Measurements from ENCODE around the gene RGS11. TPM values are rescaled to one million over a fixed set of nuclear protein-coding genes. Genes with fewer than 3 reads are reported as not detected.
"Not testable (repeated sequence)": the region's sequence is repeated elsewhere in the genome, so short reads cannot be mapped to it uniquely, and the experiment has no call there.

Gene RGS11
- total RNA-seq, 1 experiment from 2014 or later = not detected

GRCh38 chr16:263182-263774 lies 12.5 kb downstream of the RGS11 start:
- no peak for DNase-seq (ENCODE audit: low read depth)

GRCh38 chr16:262121-262745 lies 13.5 kb downstream of the RGS11 start:
- no peak for DNase-seq (ENCODE audit: low read depth)

DNA sequence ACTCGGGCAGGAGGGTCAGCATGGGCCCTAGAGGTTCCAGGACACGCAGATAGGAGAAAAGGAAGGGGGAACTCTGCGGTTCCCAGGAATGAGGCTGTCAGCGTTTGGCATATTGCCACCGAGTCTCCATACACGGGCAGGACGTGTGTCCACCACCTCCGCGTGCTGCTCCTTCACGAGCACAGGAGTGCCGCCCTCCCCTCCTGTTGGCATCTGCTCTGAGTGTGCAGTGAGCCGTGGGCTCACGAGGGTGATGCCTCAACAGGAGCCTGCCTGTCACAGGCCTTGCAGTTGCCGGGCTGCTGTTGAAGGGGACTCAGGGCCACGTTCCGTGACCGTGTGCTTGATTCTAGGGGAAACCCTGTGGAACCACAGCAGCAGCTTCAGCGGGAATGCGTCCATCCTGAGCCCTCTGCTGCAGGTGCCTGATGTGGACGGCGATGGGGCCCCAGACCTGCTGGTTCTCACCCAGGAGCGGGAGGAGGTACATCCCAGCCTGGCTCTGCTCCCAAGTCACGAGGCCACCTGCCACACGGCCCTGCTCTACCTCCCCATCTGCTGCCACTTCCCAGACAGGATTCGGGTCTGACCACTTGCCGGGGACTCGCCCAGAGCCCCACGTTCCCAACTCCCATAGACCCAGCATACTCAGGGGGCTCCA lies 14.6 kb downstream of the RGS11 start:
- no peak for DNase-seq (ENCODE audit: low read depth)

GRCh38 chr16:260326-260725 lies 15.4 kb downstream of the RGS11 start:
- DNase-seq (ENCODE audit: low read depth) = no peak

DNA sequence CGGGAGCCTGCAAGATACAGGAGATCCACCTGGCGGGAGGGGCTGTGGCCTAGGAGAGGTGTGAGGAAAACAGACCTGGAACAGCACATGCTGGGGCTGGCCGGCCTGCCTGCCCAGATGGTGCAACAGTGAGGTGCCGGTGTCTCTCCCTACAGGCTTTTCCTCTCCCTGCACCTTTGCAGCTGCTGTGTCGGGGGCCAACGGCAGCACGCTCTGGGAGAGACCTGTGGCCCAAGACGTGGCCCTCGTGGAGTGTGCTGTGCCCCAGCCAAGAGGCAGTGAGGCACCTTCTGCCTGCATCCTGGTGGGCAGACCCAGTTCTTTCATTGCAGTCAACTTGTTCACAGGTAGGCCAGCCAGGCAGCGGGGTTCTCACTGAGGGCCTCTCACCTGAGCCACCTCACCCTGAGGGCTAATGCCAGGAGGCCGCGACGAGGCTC lies 15.9 kb downstream of the RGS11 start:
- no peak for DNase-seq (ENCODE audit: low read depth)

- DNase-seq (ENCODE audit: low read depth) = no peak
Observed at GRCh38 chr16:259226-259625, 16.5 kb downstream of the RGS11 start.

GRCh38 chr16:258091-258490 lies 17.7 kb downstream of the RGS11 start:
- not testable (repeated sequence) for DNase-seq (ENCODE audit: low read depth)

GRCh38 chr16:255183-255582 lies 20.6 kb downstream of the RGS11 start:
- no peak for DNase-seq (ENCODE audit: low read depth)

GRCh38 chr16:254461-254860 lies 21.3 kb downstream of the RGS11 start:
- no peak for DNase-seq (ENCODE audit: low read depth)

GRCh38 chr16:253833-254232 lies 21.9 kb downstream of the RGS11 start:
- DNase-seq (ENCODE audit: low read depth) = no peak

GRCh38 chr16:252366-253337 lies 23.1 kb downstream of the RGS11 start:
- no peak for DNase-seq (ENCODE audit: low read depth)

- no peak for DNase-seq (ENCODE audit: low read depth)
Observed at GRCh38 chr16:249431-249830, 26.3 kb downstream of the RGS11 start.

GRCh38 chr16:247027-247426 lies 28.7 kb downstream of the RGS11 start:
- DNase-seq (ENCODE audit: low read depth) = no peak

DNA sequence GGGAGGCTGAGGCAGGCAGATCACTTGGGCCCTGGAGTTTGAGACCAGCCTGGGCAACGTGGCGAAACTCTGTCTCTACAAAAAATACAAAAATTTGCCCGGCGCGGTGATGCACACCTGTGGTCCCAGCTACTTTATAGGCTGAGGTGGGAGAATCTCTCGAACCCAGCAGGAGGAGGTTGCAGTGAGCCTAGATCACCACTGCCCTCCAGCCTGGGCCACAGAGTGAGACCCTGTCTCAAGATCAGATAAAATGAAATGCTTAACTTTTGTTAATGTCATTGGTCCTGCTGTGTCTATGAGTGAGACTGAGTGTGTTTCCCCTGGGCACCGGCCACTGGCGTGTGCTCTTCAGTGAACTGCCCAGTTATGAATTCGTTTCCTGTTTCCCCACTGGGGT lies 30.6 kb downstream of the RGS11 start:
- DNase-seq (ENCODE audit: low read depth) = no peak

DNA sequence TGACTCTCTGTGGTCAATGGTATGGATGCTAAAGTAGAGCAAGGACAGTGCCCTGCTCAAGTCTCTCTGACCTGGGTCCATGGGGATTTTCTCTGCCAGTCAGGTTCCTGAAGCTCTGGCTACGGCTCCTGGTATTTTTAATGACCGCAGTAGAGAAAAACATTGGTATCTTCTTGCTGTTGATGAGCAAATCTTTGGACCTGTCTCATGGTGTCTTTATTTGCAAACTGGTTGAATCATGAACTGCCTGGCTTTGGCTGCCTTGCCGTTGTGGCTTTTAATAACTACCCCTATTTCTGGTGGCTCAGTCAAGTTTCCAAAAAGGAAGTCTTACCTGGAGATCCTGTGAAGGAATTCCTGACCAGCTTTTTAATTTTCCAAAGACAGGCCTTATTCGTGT lies 32.4 kb downstream of the RGS11 start:
- no peak for DNase-seq (ENCODE audit: low read depth)

DNA sequence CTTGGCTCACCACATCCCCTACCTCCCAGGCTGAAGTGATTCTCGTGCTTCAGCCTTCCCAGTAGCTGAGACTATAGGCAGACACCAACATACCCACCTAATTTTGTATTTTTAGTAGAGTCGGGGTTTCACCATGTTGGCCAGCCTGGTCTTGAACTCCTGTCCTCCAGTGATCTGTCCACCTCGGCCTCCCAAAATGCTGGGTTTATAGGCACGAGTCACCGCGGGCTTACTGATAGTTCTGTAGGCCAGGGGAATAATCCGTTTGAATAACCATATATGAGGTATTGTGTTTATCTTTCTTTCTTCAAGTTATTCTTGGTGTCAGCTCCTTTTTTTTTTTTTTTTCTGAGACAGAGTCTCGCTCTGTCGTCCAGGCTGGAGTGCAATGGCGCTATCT lies 33.5 kb downstream of the RGS11 start:
- DNase-seq (ENCODE audit: low read depth) = no peak

- DNase-seq (ENCODE audit: low read depth) = no peak
Observed at GRCh38 chr16:240559-240958, 35.2 kb downstream of the RGS11 start.

- DNase-seq (ENCODE audit: low read depth) = no peak
Observed at GRCh38 chr16:239948-240277, 35.8 kb downstream of the RGS11 start.

DNA sequence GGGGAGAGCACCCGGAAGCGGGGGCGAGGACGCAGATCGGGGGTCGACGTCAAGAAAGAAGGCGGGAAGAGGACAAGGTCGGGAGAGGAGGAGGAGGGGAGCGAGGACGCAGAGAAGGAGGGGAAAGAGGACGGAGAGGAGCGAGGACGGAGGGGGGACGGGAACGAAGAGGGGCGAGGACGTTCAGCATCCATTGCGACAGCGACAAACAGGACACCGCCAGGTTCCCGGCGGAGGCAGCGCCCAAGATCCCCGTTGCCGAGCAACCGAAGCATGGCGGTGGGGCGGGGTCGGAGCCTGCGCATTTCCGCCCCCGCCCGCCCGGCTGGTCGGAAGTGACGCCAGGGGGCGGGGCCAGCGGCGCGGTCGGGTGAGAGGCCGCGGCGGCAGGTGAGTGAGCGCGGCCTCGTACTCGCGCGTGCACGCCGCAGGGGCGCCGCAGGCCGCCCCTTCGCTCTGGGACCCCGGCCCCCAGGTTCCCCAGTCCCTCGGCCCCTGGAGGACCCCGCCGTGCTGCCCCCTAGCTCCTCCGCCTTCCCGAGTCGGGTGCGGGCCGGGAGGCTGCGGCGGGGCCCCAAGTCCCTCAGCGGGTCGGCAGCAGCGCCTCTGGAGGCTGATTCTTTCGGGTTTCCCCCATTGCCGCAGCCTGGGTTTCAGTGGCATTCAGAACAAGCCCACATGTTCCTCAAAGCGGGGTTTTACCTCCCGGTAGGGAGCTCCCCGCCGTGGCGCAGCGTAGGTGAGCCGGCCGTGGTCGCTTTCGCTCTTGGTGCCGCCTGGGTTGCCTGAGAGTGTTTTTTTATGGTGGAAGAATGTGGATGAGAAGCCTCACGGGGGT lies 41.1 kb downstream of the RGS11 start, which contains the start of gene FAM234A:
TSS of gene FAM234A (plus strand) at position 354 of the 838 bp plus-strand sequence. CDS start 19,593 bp downstream, outside the sequence.
- DNase-seq (ENCODE audit: low read depth) = peak; percentile 86

DNA sequence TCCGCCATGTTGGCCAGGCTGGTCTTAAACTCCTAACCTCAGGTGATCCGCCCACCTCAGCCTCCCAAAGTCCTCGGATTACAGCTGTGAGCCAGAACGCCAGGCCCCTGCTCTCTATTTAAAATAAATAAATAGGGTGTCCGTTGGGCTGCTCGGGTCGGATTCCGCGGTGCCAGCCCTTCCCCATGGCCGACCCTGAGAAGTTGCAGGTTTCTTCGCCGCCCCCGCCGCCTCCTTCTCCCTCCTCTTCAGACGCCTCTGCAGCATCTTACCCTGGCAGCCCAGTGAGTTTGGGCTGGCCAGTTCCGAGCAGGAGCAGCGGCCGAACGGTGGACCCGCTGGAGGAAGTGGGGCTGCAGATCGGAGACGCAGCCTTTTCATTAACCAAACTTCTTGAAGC lies 44.8 kb downstream of the RGS11 start:
- no peak for DNase-seq (ENCODE audit: low read depth)

DNA sequence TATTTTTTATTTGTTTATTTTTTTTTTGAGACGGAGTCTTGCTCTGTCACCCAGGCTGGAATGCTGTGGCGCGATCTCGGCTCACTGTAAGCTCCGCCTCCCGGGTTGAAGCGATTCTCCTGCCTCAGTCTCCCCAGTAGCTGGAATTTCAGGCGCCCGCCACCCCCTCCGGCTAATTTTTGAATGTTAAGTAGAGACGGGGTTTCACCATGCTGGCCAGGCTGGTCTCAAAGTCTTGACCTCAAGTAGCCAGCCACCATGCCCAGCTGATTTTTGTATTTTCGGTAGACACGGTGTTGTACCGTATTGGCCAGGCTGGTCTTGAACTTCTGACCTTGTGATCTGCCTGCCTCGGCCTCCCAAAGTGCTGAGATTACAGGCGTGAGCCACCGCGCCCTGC lies 45.4 kb downstream of the RGS11 start:
- DNase-seq (ENCODE audit: low read depth) = not testable (repeated sequence)

All from RPMI7951 (cell line).